ENCODE measurements around the gene GNGT2.

Gene GNGT2

DNA sequence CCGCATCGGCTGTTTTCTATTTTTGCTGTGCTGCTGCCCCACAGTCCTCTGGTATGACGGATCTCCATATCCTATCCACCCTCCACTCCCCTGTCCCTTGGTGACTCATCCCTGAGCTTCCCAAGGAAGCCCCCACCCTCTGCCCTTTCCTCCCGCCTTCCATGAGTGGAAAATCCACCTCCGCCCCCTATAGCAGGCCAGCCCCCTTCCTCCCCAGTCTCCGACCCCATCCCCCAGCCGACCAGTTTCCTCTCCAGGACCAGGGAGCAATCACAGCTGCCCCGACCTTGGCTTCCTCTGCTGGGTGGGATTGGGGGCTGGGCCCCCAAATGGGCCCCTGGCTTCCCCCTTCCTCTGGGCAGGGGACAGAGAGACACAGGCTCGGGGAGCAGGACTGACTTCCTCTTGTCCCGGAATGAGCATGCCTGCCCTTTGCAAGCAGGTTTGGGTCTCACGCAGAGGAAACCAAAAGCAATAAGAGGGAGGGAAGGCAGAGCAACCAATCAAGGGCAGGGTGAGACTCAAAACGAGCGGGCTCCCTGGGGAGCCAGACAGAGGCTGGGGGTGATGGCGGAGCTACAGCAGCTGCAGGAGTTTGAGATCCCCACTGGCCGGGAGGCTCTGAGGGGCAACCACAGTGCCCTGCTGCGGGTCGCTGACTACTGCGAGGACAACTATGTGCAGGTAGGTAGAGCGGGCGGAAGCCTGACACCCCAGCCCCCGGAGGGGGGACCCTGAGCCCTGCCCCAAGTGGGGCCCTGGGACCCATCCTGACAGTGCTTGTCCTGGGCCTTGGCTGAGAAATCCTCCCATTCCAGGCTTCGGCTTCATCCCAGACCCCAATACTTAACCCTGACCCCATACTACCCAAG is at the start of gene GNGT2, which contains the start of gene ABI3:
Gene GNGT2, minus strand, starts transcription at position 417 of the 872 bp plus-strand sequence. CDS start 3,152 bp downstream, outside the sequence.
Gene ABI3, plus strand, starts transcription at position 550 of the 872 bp plus-strand sequence. Its CDS starts 18 bp downstream, at position 568.
- peak; percentile 89 for DNase-seq

DNA sequence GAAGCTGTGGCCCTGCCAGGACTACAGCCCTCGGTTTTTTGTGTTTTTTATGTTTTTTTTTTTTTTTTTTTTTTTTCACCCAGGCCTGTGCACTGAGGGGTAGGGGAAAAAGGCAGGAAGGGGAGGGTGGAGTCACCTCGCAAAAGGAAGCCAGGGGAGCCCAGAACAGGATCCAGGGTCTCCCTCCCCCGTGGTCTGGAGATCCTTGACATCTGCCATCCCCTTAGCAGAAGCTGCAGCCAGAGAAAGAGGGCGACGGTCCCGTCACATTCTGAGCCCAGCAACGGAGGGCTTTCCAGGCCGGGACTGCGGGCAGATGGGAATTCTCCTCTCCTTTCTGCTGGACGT is 49.3 kb upstream of the GNGT2 start:
- no peak for DNase-seq

DNA sequence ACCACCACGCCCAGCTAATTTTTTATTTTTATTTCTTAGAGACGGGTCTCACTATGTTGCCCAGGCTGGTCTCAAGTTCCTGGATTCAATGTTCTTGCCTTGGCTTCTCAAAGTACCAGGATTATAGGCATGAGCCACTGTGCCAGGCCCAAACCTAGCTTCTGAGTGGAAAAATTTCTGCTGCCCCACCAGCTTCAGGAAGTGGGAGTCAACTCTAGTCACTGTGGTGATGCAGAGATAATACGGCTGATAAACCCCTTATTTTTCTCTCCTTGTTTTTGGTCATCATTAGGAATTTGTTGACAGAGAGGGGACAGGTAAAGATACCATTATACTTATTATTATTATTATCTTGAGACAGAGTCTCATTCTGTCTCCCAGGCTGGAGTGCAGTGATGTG is 48.0 kb upstream of the GNGT2 start:
- no peak for DNase-seq

DNA sequence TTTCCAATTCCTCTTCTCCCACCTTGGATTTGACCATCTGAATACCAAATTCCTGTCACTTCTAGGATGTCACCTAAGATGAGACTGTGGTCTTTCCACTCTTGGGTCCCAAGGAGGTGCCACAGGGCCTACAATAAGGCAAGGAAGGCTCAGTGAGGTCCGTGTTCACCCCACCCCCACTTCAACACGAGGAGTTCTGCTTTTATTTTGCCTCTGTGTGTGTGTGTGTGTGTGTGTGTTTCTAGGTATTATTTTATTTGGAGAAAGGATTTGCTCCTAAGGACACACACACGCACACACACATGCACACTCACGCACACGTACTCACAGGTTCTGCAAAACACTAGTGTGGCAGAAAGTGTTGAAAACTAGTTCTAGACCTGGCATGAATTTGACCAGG is 44.8 kb upstream of the GNGT2 start:
- no peak for DNase-seq

DNA sequence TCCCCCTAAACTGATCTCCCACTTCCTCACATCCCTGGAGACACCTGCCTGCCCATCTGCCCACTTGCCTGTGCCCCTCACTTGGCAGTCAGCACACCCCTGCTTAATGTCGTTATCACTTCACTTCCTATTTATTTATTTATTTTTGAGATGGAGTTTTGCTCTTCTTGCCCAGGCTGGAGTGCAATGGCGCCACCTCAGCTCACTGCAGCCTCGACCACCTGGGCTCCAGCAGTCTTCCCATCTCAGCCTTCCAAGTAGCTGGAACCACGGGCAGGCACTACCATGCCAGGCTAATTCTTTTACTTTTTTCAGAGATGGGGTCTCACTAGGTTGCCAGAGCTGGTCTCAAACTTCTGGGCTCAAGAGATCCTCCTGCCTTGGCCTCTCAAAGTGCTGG is 43.7 kb upstream of the GNGT2 start:
- DNase-seq: no peak

DNA sequence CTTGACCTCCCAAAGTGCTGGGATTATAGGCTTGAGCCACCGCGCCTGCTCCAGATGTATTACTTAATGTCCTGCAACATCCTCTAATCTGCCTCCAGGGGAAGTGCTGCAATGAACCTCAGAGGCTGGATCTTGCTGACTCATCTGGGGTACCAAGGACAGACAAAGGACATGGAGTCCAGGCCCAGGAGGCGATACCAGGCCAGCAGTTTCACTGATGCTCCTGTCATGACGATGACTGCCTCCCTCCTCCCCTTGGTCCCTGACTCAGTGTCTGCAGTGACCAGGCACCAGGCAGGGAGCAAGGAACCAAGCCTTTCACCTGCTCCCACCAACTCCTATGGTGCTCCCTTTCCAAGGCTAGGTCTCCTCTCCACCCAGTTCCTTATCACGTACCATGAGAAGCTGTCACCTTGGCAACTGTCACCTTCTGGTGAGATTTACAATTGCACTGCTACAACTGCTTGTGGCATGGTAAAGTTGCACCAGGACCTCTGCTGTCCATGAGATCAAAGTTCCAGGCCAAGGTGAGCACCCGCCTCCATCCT is 41.8 kb upstream of the GNGT2 start:
- no peak for DNase-seq

DNA sequence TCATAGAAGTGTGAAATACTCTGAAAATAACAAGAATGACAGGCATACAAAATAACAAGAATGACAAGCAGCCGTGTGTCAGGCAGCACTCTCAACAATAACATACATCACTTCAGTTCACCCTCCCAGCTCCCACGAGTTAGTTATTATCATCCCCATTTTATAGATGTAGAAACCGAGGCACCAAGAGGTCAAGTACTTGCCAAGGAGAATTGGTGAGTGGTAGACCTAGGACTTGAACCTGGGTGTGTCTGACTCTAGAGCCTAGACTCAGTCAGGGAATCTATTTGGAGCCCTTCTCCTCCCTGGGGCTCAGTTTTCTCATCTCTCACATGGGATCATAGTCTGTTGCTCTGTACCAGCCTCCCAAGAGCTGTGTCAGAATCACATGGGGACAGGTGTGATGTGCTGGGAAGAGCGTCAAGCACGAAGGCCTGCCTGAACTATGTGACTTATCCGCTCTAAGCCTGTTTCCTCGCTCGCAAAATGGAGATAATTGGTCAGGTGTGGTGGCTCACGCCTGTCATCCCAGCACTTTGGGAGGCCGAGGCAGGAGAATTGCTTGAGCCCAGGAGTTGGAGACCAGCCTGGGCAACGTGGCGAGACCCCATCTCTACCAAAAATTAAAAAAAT is 39.6 kb upstream of the GNGT2 start:
- no peak for DNase-seq

DNA sequence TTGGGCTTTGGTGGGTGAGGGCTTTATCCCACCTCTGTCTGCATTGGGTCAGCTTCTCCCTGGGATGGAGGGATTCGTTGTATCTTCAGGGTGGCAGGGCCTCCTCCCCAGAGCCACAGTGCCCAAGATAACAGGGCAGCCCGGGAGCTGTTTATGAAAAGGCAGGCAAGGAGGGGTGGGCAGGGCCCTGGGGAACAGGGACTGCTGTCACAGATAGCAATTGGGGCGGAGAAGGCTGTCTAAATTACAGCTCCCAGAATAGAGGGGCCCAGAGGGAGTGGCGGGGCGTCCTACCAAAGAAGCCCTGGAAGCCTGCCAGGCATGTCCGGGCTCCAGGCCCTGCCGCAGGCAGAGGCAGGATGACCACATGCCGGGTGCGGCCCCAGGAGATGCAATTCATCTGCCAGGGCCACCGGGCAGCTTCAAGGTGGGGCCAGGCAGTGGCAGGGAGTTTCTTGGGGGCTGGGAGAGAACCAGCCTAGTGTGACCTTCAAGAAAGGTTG is 39.0 kb upstream of the GNGT2 start:
- no peak for DNase-seq

DNA sequence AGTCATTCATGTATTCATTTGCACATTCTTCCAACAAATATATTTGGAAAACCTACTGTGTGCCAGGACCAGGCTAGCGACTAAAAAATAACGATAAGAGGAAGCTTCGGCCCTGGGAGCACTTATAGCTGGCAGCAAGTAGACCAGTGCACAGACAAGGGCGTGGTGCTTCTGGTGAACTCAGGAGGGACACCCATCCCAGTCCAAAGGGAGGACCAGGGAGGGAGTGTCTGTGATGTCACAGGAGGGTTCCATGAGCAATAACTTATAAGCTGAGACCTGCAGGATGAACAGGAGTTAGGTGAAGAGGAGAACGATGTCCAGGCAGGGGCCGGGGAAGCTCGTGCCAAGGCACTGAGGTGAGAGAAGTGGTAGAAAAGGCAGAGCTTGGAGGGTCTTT is 37.6 kb upstream of the GNGT2 start:
- DNase-seq: no peak

DNA sequence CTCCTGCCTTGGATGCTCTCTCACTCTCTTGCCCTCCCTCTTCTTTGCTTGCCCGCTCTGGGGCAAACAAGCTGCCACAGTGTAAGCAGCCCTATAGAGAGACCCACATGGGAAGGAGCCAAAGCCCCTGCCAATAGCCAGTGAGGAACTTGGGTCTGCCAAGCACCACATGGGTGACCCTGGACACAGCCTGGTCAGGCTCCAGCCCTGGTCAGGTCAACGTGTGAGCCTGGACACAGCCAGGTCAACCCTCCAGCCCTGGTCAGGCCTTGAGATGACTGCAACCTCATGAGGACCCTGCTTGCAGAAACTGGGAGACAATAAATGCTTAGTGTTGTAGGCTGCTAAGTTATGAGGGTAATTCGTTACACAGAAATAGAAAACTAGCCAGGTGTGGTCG is 34.5 kb upstream of the GNGT2 start:
- DNase-seq: no peak

DNA sequence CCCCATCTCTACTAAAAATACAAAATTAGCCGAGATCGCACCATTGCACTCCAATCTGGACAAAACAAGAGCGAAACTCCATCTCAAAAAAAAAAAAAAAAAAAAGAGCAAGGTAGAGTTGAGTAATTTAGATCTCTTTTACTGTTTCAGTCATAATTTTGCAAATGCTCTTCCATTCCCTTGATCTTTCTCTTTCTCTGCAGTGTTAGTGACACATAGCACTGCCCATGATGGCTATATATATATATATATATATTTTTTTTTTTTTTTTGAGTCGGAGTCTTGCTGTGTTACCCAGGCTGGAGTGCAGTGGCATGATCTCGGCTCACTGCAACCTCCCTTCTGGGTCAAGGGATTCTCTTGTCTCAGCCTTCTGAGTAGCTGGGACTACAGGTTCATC is 32.4 kb upstream of the GNGT2 start:
- no peak for DNase-seq

DNA sequence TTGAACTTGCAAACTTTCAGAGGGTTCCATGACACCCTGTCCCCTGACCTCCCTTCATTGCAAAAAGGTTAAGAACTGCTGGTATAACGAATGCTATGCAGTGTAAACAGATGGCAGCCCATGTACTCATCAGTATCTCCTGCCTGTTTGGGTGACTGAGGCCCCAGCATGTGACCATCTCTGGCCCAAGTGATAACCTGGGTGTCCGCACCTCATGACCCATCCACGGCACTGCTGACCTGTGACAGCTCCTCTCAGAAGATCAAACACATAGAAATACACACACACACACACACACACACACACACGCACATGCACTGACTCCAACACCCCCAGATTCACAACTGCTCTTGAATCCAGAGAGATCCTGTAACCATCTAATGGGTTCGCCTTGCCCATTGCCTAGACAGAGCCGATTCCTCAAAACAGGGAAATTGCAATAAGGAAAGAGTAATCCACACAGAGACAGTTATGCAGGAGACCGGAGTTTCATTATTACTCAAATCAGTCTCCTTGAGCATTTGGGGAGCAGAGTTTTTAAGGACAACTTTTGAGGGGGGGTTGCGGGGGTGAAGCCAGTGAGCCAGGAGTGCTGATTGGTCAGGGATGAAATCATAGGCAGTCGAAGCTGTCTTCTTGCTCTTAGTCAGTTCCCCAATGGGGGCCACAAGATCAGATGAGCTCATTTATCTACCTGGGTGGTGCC is 31.5 kb upstream of the GNGT2 start:
- DNase-seq: no peak

DNA sequence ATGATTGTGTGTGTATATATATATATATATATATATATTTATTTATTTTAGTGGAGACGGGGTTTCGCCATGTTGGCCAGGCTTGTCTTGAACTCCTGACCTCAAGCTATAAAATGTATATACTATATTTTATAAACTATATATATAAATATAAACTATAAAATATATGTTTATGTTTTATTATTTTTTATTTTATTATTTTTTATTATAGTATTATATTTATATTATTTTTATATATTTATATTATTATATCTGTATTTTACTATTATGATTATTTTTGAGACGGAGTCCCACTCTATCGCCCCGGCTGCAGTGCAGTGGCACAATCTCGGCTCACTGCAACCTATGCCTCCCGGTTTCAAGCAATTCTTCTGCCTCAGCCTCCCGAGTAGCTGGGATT is 30.7 kb upstream of the GNGT2 start:
- DNase-seq: no peak

DNA sequence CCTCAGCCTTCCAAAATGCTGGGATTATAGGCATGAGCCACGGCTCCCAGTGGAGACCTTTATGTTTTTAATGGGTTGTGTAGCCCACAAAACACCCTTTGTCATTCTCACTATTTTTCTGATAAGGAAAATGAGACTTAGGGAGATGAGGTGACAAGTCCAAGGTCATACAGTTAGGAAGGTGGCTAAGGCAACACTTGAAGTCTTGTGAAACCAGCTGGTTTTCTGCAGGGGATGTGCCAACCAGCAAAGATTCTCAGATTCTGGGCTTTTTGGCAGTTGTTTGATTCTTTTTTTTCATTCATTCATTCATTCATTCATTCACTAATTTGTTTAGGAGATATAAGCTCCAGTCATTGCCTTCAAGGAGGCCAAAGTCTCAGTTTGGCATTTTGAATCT is 30.2 kb upstream of the GNGT2 start:
- DNase-seq: no peak

DNA sequence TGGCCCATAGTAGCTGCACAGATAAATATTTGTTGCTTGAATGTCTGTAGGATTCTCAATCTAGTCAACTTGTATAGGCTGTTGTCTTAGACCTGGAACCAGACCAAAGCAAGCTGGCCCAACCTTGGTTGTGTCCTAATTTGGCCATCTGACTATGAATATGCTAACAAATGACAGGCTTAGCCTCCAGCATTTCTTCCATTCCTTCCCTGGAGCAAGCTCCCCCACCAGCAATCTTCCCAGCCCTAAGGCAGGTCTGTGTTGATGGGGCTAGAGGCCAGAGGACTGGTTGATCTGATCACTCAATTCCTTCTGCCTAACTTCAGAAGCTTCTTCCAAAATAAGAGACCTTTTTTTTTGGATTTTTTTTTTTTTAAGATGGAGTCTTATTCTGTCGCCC is 29.6 kb upstream of the GNGT2 start:
- DNase-seq: no peak

DNA sequence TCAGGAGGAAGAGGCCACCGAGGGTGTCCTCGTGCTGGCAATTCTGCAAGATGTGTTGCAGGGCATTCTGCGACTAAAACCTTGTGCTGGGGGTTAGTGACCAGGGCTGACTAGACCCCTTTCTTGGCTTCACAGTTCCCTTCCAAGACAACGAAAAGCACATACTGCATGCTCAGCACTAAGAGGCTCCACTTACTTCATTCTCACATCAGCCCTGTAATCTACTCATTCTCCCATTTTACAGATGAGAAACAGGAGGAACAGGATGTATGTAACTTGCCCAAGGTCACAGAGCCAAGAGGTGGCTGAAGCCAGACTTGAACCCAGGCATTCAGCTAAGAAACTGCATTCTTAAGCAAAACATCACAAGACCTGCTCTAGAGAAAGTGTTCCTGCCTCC is 25.5 kb upstream of the GNGT2 start:
- no peak for DNase-seq

DNA sequence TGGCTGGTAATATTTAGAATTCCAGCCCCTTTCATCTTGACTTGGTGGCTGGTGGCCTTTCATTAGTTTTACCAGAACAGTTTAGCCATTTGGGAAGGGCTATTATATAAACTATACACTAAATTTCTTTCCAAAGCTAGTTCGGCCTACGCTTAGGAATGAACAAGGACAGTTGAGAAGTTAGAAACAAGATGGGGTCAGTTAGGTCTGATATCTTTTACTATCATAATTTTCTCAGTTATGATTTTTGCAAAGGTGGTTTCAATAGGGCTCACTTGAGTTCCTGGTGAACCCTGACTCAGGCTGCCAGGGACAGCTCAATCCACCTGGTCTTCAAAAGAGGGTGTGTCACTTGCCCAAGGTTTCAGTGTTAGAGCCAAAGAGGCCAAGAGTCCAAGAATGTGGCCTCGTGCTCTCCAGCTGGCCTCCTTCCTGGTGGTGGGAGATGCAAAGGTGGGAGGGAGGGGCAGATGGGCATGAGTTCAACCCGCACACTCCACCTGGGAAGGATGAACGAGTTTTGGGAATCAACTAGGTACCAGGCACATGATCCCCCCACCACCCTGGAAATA is 24.2 kb upstream of the GNGT2 start:
- DNase-seq: no peak

DNA sequence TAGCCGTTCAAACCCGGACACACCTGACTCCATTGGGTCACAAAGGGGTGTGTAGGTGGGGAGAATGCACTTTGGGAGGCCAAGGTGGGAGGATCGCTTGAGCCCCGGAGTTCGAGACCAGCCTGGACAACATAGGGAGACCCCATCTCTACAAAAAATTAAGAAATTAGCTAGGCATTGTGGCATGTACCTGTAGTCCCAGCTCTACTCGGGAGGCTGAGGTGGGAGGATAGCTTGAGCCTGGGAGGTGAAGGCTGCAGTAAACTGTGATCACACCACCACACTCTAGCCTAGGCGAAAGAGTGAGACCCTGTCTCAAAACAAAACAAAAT is 21.2 kb upstream of the GNGT2 start:
- DNase-seq: no peak

DNA sequence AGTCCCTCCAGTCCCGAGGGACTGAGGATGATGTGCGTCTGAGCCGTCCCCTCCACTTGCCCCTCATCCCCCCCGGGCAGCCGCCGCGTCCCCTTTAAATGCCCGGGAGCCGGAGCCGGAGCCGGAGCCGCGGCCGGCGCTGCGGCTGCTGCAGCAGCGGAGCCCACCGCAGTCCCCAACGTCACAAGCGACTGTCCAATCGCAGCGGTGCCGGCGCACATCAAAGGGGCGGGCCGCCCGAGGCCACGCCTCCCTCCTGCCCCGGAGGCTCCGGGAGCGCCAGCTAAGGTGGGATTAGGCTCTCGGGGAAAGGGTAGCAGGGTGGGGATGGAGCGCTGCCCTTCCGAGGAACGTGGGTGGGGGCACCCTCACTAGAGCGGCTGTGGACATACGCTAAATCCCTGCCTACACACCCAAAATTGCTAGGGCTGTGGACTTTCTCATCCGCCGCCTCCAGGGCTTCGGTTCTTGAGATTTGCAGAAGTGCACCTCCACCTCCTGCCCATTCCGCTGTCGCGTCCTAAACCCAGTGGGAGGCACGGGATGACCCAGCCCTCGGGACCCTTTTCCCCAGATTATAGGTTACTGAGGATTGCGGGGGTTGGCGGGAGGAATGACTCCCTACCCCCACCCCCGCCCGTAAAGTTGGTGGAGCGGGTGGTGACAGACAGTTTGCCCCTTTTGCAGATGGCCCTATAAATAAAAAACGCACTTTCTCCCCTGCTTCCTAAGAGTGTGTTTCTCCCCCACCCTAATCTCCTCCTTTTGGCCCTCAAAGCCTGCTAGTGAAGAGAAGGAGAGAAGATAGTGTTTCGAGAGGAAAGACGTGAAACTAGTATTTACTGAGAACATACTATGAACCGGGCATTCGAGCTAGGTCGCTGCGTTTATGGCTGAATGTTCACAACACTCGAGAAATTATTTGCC is 20.5 kb upstream of the GNGT2 start, which contains the start of gene PHOSPHO1:
Gene PHOSPHO1, minus strand, starts transcription at position 152 of the 927 bp plus-strand sequence. CDS start 4,096 bp downstream, outside the sequence.
- peak; percentile 93 for DNase-seq

DNA sequence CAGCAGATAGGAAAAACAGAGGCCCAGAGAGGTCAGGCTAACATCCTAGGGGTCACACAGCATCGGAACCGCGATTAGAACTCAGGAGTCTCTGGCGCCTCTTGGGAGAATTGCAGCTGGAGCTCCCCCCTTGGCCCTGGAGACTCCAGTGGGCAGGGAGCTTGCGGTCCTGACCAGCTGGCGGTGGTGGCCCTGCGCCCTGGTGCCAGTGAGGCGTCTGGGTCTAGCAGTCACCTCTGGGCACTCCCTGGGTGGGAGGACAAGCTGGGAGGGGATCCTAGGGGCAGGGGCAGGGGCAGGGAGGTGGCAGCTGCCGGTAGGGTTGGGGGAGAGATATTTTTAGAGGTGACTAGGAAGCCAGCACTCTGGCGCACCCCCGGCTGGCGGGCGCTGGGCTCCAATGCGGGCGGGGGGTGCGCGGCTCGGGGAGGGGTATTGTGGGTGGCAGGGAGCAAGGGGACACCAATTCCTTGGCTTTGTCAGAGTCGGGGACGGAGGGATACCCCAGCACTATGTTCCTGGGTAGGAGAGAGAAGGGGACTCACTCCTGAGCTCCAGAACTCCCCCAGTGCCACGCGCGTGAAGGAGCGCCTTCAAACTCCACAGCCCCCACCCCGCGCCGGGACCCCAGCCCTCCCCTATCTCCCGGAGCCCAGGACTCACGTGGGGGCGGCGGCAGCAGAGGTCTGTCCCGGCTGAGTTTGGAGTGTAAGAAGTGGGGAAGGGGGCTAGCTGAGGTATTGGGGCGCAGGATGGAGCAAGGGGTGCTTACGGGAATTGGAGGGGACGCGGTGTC is 19.6 kb upstream of the GNGT2 start:
- no peak for DNase-seq

Measured in activated CD8-positive, alpha-beta memory T cell treated with anti-CD3 and anti-CD28 coated beads for 24 hours (primary cell).